Measurements from ENCODE around the gene PPP1R12B.

- TF ChIP-seq CTCF (IDR thresholded peaks at IDR 0.05; ENCODE audit: poor library complexity) (no peak), EZH2 (IDR thresholded peaks at IDR 0.05; ENCODE audit: borderline replicate concordance) (no peak)
Observed at GRCh38 chr1:202306535-202307345, 41.8 kb upstream of the PPP1R12B start.
